ENCODE data around the gene LBHD2. TPM values are rescaled to one million over a fixed set of nuclear protein-coding genes. Genes with fewer than 3 reads are reported as not detected.
A peak's percentile ranks its signal among the peaks of the same experiment; 100 is the strongest.

LBHD2 gene
- total and polyA plus RNA-seq, 2 of the 13 experiments (the other 11 are each of a cell fraction or from before 2014, with no cell fraction given), result 0.67 to 1.00 TPM

DNA sequence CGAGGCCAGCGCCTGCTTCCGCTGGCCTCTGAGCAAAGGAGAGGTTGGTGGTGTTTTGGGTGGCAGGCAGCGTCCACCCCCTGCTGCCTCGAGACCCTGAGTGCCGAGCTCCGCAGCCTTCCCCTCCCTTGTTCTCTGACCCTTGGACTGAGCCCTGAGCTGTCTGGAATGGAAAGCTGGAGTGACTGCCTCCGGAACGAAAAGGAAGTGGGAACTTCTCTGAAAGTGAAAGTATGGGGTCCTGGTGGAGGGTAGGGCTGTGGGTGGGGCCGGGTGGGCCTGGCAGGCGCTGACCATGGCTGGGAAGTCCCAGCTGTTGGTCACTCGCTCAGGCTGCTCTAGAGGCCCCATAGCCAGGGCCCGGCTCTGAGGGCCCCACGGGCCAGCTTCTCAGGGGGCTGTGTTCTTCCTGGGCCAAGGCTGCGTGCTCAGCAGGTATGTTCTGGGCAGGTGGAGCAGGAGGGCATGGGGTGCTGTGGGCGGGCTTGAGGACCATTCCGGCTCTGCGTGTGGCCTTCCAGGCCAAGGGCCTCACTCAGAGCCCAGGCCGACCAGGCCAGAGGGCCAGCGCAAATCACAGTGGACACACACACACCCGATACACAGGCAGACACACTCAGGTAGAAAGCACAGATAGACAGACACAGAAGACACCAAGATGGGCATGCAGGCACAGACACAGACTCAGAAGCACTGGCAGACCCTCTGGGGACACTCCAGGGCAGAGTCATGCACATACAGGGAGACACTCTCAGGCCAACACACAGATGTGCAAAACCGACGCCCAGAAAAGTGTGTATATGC lies 10.6 kb downstream of the LBHD2 start, which contains the start of gene EXOC3L4 (continued):
- TF ChIP-seq, protein P1, sequence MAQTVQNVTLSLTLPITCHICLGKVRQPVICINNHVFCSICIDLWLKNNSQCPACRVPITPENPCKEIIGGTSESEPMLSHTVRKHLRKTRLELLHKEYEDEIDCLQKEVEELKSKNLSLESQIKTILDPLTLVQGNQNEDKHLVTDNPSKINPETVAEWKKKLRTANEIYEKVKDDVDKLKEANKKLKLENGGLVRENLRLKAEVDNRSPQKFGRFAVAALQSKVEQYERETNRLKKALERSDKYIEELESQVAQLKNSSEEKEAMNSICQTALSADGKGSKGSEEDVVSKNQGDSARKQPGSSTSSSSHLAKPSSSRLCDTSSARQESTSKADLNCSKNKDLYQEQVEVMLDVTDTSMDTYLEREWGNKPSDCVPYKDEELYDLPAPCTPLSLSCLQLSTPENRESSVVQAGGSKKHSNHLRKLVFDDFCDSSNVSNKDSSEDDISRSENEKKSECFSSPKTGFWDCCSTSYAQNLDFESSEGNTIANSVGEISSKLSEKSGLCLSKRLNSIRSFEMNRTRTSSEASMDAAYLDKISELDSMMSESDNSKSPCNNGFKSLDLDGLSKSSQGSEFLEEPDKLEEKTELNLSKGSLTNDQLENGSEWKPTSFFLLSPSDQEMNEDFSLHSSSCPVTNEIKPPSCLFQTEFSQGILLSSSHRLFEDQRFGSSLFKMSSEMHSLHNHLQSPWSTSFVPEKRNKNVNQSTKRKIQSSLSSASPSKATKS (CRISPR knock-in tag; IDR thresholded peaks at IDR 0.05), result no peak
- TF ChIP-seq DNMT1 (CRISPR knock-in tag; IDR thresholded peaks at IDR 0.05), result no peak
- TF ChIP-seq, protein P2, sequence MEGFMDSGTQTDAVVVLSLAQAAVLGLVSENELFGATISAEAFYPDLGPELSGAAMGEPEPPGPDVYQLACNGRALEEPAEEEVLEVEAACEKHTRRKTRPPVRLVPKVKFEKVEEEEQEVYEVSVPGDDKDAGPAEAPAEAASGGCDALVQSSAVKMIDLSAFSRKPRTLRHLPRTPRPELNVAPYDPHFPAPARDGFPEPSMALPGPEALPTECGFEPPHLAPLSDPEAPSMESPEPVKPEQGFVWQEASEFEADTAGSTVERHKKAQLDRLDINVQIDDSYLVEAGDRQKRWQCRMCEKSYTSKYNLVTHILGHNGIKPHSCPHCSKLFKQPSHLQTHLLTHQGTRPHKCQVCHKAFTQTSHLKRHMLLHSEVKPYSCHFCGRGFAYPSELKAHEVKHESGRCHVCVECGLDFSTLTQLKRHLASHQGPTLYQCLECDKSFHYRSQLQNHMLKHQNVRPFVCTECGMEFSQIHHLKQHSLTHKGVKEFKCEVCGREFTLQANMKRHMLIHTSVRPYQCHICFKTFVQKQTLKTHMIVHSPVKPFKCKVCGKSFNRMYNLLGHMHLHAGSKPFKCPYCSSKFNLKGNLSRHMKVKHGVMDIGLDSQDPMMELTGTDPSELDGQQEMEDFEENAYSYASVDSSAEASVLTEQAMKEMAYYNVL (CRISPR knock-in tag; IDR thresholded peaks at IDR 0.05; ENCODE audit: borderline replicate concordance), result no peak; the same call in 1 of the 2 replicates
- TF ChIP-seq, protein P3, sequence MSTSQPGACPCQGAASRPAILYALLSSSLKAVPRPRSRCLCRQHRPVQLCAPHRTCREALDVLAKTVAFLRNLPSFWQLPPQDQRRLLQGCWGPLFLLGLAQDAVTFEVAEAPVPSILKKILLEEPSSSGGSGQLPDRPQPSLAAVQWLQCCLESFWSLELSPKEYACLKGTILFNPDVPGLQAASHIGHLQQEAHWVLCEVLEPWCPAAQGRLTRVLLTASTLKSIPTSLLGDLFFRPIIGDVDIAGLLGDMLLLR (CRISPR knock-in tag; IDR thresholded peaks at IDR 0.05), result no peak
- TF ChIP-seq SALL1 (CRISPR knock-in tag; IDR thresholded peaks at IDR 0.05), result peak; percentile 59
- TF ChIP-seq, protein P4, sequence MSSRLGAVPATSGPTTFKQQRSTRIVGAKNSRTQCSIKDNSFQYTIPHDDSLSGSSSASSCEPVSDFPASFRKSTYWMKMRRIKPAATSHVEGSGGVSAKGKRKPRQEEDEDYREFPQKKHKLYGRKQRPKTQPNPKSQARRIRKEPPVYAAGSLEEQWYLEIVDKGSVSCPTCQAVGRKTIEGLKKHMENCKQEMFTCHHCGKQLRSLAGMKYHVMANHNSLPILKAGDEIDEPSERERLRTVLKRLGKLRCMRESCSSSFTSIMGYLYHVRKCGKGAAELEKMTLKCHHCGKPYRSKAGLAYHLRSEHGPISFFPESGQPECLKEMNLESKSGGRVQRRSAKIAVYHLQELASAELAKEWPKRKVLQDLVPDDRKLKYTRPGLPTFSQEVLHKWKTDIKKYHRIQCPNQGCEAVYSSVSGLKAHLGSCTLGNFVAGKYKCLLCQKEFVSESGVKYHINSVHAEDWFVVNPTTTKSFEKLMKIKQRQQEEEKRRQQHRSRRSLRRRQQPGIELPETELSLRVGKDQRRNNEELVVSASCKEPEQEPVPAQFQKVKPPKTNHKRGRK (CRISPR knock-in tag; IDR thresholded peaks at IDR 0.05), result no peak
- TF ChIP-seq MXD4 (CRISPR knock-in tag; IDR thresholded peaks at IDR 0.05), result no peak
- no peak for TF ChIP-seq SIN3B (IDR thresholded peaks at IDR 0.05; ENCODE audit: low read length)
- TF ChIP-seq, protein P5, sequence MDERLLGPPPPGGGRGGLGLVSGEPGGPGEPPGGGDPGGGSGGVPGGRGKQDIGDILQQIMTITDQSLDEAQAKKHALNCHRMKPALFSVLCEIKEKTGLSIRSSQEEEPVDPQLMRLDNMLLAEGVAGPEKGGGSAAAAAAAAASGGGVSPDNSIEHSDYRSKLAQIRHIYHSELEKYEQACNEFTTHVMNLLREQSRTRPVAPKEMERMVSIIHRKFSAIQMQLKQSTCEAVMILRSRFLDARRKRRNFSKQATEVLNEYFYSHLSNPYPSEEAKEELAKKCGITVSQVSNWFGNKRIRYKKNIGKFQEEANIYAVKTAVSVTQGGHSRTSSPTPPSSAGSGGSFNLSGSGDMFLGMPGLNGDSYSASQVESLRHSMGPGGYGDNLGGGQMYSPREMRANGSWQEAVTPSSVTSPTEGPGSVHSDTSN (CRISPR knock-in tag; IDR thresholded peaks at IDR 0.05), result no peak
- TF ChIP-seq ZNF792 (CRISPR knock-in tag; IDR thresholded peaks at IDR 0.05), result no peak
- TF ChIP-seq, protein P6, sequence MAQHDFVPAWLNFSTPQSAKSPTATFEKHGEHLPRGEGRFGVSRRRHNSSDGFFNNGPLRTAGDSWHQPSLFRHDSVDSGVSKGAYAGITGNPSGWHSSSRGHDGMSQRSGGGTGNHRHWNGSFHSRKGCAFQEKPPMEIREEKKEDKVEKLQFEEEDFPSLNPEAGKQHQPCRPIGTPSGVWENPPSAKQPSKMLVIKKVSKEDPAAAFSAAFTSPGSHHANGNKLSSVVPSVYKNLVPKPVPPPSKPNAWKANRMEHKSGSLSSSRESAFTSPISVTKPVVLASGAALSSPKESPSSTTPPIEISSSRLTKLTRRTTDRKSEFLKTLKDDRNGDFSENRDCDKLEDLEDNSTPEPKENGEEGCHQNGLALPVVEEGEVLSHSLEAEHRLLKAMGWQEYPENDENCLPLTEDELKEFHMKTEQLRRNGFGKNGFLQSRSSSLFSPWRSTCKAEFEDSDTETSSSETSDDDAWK (CRISPR knock-in tag; IDR thresholded peaks at IDR 0.05), result no peak
- TF ChIP-seq NONO (IDR thresholded peaks at IDR 0.05), result no peak
- TF ChIP-seq NONO (CRISPR knock-in tag; conservative IDR thresholded peaks at IDR 0.05), result peak; percentile 54; the same call in 1 of the 2 replicates
- TF ChIP-seq ZFP62 (CRISPR knock-in tag; IDR thresholded peaks at IDR 0.05), result no peak
- 0 out of 2 replicates have a peak, but pooled peaks have one; percentile 45 for TF ChIP-seq TBX2 (CRISPR knock-in tag; IDR thresholded peaks at IDR 0.05; ENCODE audit: borderline replicate concordance)
- TF ChIP-seq ZNF598 (CRISPR knock-in tag; IDR thresholded peaks at IDR 0.05; ENCODE audit: borderline replicate concordance), result 0 out of 2 replicates have a peak, but pooled peaks have one; percentile 34
- peak; percentile 48; the same call in 1 of the 2 replicates for TF ChIP-seq ZNF501 (CRISPR knock-in tag; IDR thresholded peaks at IDR 0.05)
